Ectodermal cell (in vitro differentiated cells): Measurements from ENCODE around the gene EIF3L.

Experiments used
- H3K27ac ChIP-seq: 2 replicates; pipeline ENCODE4 v1.7.0; 2013; ENCODE audit warnings: mild to moderate bottlenecking, low read depth, low read length; ENCODE audit not compliant: insufficient read depth, poor library complexity, severe bottlenecking
- H3K27me3 ChIP-seq: 2 replicates; pipeline ENCODE4 v1.7.0; 2013; ENCODE audit warnings: mild to moderate bottlenecking, low read length; ENCODE audit not compliant: insufficient read depth, control insufficient read depth, poor library complexity, severe bottlenecking
- H3K36me3 ChIP-seq: one replicate; pipeline ENCODE4 v1.7.0; 2013; ENCODE audit warnings: low read length; ENCODE audit not compliant: control insufficient read depth, insufficient read depth
- H3K4me1 ChIP-seq: one replicate; pipeline ENCODE4 v1.7.0; 2013; ENCODE audit warnings: low read length; ENCODE audit not compliant: control insufficient read depth, insufficient read depth
- H3K4me3 ChIP-seq: 2 replicates; pipeline ENCODE4 v1.7.0; 2013; ENCODE audit warnings: low read depth, low read length, control low read depth; ENCODE audit not compliant: insufficient read depth
- H3K9me3 ChIP-seq: 2 replicates; pipeline ENCODE4 v1.7.0; 2013; ENCODE audit warnings: mild to moderate bottlenecking, low read length, moderate library complexity; ENCODE audit not compliant: control insufficient read depth
- WGBS, 2 experiments: methylation state at CpG; one replicate each; pipeline ENCODE4 v1.1.7; 2013; ENCODE audit warnings: missing lambda C conversion rate in 2 of 2; 5-methylcytosine and 5-hydroxymethylcytosine counted together

EIF3L gene

GRCh38 chr22:37905534-37906363, 56.5 kb downstream of the EIF3L start, which contains the start of gene MICALL1:
TSS of gene MICALL1 (plus strand) at chr22:37906297. CDS start at chr22:37906423, 126 bp downstream.
- peak within 1 kb of the TSS; percentile 63 for H3K4me3 ChIP-seq
- H3K9me3 ChIP-seq, result no peaks in the 10 kb centered on the region
- peaks cover 15% of the 10 kb centered on the region for H3K4me1 ChIP-seq
- no peaks in the 10 kb centered on the region for H3K27me3 ChIP-seq
- no peaks in the 10 kb centered on the region for H3K36me3 ChIP-seq
- 7% methylated on average over 90 of the region's 90 CpGs for WGBS, 2 experiments
- no peak within 1 kb of the TSS for H3K27ac ChIP-seq

GRCh38 chr22:37906364-37907008, 57.3 kb downstream of the EIF3L start:
- H3K27me3 ChIP-seq, result no peaks in the 10 kb centered on the region
- peak overlapping the region; percentile 63 for H3K4me3 ChIP-seq
- 2% methylated on average over 75 of the region's 75 CpGs for WGBS, 2 experiments
- H3K36me3 ChIP-seq, result no peaks in the 10 kb centered on the region
- peaks cover 20% of the 10 kb centered on the region for H3K4me1 ChIP-seq
- H3K27ac ChIP-seq, result no peak overlapping the region
- H3K9me3 ChIP-seq, result no peaks in the 10 kb centered on the region

GRCh38 chr22:37907036-37907954, 58.1 kb downstream of the EIF3L start:
- H3K27ac ChIP-seq, result no peak overlapping the region
- H3K27me3 ChIP-seq, result no peaks in the 10 kb centered on the region
- 68 to 73% methylated on average over 19 of the region's 19 CpGs for WGBS, 2 experiments

GRCh38 chr22:37909766-37910165, 60.5 kb downstream of the EIF3L start:
- peaks cover 20% of the 10 kb centered on the region for H3K4me1 ChIP-seq
- H3K27ac ChIP-seq, result no peak overlapping the region
- 91 to 92% methylated on average over 7 of the region's 7 CpGs for WGBS, 2 experiments
- no peaks in the 10 kb centered on the region for H3K36me3 ChIP-seq
- H3K9me3 ChIP-seq, result no peaks in the 10 kb centered on the region
- H3K4me3 ChIP-seq, result no peak overlapping the region
- H3K27me3 ChIP-seq, result no peaks in the 10 kb centered on the region

More at GRCh38 chr22:37907036-37907954, 58.1 kb downstream of the EIF3L start:
- Histone ChIP-seq H3K4me3 (peak overlapping the region; percentile 63), H3K4me1 (peaks cover 20% of the 10 kb centered on the region), H3K9me3 (no peaks in the 10 kb centered on the region), H3K36me3 (no peaks in the 10 kb centered on the region)

- H3K9me3 ChIP-seq, result no peaks in the 10 kb centered on the region
- WGBS, 2 experiments, result 59 to 60% methylated on average over 15 of the region's 15 CpGs
- H3K27ac ChIP-seq, result peak overlapping the region; percentile 23
- no peaks in the 10 kb centered on the region for H3K36me3 ChIP-seq
- no peak overlapping the region for H3K4me3 ChIP-seq
- H3K4me1 ChIP-seq, result peaks cover 20% of the 10 kb centered on the region
- H3K27me3 ChIP-seq, result no peaks in the 10 kb centered on the region
Measured at GRCh38 chr22:37910890-37911672, 61.9 kb downstream of the EIF3L start.

- no peak overlapping the region for H3K4me3 ChIP-seq
- H3K4me1 ChIP-seq, result peaks cover 20% of the 10 kb centered on the region
- 88 to 89% methylated on average over 8 of the region's 8 CpGs for WGBS, 2 experiments
- no peak overlapping the region for H3K27ac ChIP-seq
- H3K36me3 ChIP-seq, result no peaks in the 10 kb centered on the region
- no peaks in the 10 kb centered on the region for H3K27me3 ChIP-seq
- no peaks in the 10 kb centered on the region for H3K9me3 ChIP-seq
Measured at GRCh38 chr22:37911697-37912096, 62.5 kb downstream of the EIF3L start.

- no peaks in the 10 kb centered on the region for H3K36me3 ChIP-seq
- H3K9me3 ChIP-seq, result no peaks in the 10 kb centered on the region
- no peak overlapping the region for H3K27ac ChIP-seq
- no peak overlapping the region for H3K4me3 ChIP-seq
- WGBS, 2 experiments, result 86 to 89% methylated on average over 8 of the region's 8 CpGs
- peaks cover 19% of the 10 kb centered on the region for H3K4me1 ChIP-seq
- no peaks in the 10 kb centered on the region for H3K27me3 ChIP-seq
Measured at GRCh38 chr22:37912171-37912570, 63.0 kb downstream of the EIF3L start.

- no peaks in the 10 kb centered on the region for H3K27me3 ChIP-seq
- no peaks in the 10 kb centered on the region for H3K36me3 ChIP-seq
- no peaks in the 10 kb centered on the region for H3K9me3 ChIP-seq
- no peak overlapping the region for H3K4me3 ChIP-seq
- peaks cover 11% of the 10 kb centered on the region for H3K4me1 ChIP-seq
- WGBS, 2 experiments, result 91 to 93% methylated on average over 7 of the region's 7 CpGs
- H3K27ac ChIP-seq, result no peak overlapping the region
Measured at GRCh38 chr22:37913233-37913721, 64.1 kb downstream of the EIF3L start.

- Histone ChIP-seq H3K27ac (no peak overlapping the region), H3K4me1 (no peaks in the 10 kb centered on the region), H3K36me3 (peaks cover 8% of the 10 kb centered on the region), H3K9me3 (no peaks in the 10 kb centered on the region), H3K27me3 (no peaks in the 10 kb centered on the region), H3K4me3 (no peak overlapping the region)
- WGBS, 2 experiments, result 96 to 97% methylated on average over 5 of the region's 5 CpGs
Measured at GRCh38 chr22:37916311-37916710, 67.1 kb downstream of the EIF3L start.
